Measurements from ENCODE around the gene NAA50.

NAA50 gene

GRCh38 chr3:113753376-113753985 lies 7.4 kb upstream of the NAA50 start:
- no peak for DNase-seq (ENCODE audit: extremely low read depth, low read depth)
- no peak for TF ChIP-seq CTCF (IDR thresholded peaks at IDR 0.05; ENCODE audit: low read depth, low read length)

GRCh38 chr3:113751141-113751540 lies 5.1 kb upstream of the NAA50 start:
- DNase-seq (ENCODE audit: extremely low read depth, low read depth), result no peak
- no peak for TF ChIP-seq CTCF (IDR thresholded peaks at IDR 0.05; ENCODE audit: low read depth, low read length)

- DNase-seq (ENCODE audit: extremely low read depth, low read depth), result no peak
- no peak for TF ChIP-seq CTCF (IDR thresholded peaks at IDR 0.05; ENCODE audit: low read depth, low read length)
These were observed 1.4 kb upstream of the NAA50 start for GRCh38 chr3:113747283-113748046.

- TF ChIP-seq CTCF (IDR thresholded peaks at IDR 0.05; ENCODE audit: low read depth, low read length), result no peak
- peak; percentile 77 for DNase-seq (ENCODE audit: extremely low read depth, low read depth)
These were observed 666 bp upstream of the NAA50 start, which contains the start of gene ATP6V1A for GRCh38 chr3:113746548-113747282. Gene ATP6V1A (plus strand): TSS chr3:113747035. CDS start chr3:113778754, 31,719 bp downstream.

- peak; percentile 63 for TF ChIP-seq CTCF (IDR thresholded peaks at IDR 0.05; ENCODE audit: low read depth, low read length)
- peak; percentile 80 for DNase-seq (ENCODE audit: extremely low read depth, low read depth)
These were observed 901 bp downstream of the NAA50 start for GRCh38 chr3:113744941-113745755.

- no peak for DNase-seq (ENCODE audit: extremely low read depth, low read depth)
- TF ChIP-seq CTCF (IDR thresholded peaks at IDR 0.05; ENCODE audit: low read depth, low read length), result no peak
These were observed 2.9 kb downstream of the NAA50 start for GRCh38 chr3:113743006-113743630.
